Chondrocyte (in vitro differentiated cells): ENCODE results near the gene PLA2G2A. TPM values are rescaled to one million over a fixed set of nuclear protein-coding genes. Genes with fewer than 3 reads are reported as not detected.
"Not testable (repeated sequence)": the region's sequence is repeated elsewhere in the genome, so short reads cannot be mapped to it uniquely, and the experiment has no call there.

ENCODE experiments used
- DNase-seq: peaks from one replicate; pipeline ENCODE4 v3.0.0; 2021; ENCODE audit warnings: mixed read lengths, low spot score
- H3K27ac Mint-ChIP-seq: one replicate; pipeline ENCODE4 v1.8.0; 2021; ENCODE audit warnings: mild to moderate bottlenecking, moderate library complexity, mixed read lengths; ENCODE audit not compliant: unreplicated experiment
- H3K27me3 Mint-ChIP-seq: 2 replicates; pipeline ENCODE4 v1.8.0; 2021; ENCODE audit warnings: low read depth, mixed read lengths
- H3K36me3 Mint-ChIP-seq: 2 replicates; pipeline ENCODE4 v1.8.0; 2021; ENCODE audit warnings: low read depth, mixed read lengths
- H3K4me1 Mint-ChIP-seq: 2 replicates; pipeline ENCODE4 v1.8.0; 2021; ENCODE audit warnings: low read depth, mild to moderate bottlenecking, mixed read lengths
- H3K4me3 Mint-ChIP-seq: one replicate; pipeline ENCODE4 v1.8.0; 2021; ENCODE audit warnings: mild to moderate bottlenecking, moderate library complexity, mixed read lengths; ENCODE audit not compliant: unreplicated experiment
- H3K9me3 Mint-ChIP-seq: 2 replicates; pipeline ENCODE4 v1.8.0; 2021; ENCODE audit warnings: low read depth, mixed read lengths
- total RNA-seq: library from RNA; stranded (reverse); gene quantifications from 3 replicates; pipeline ENCODE4 v1.2.1, GENCODE V29; 2021
- TF ChIP-seq, protein P1 (sequence below): fragments of 200-600 bp; sonication (generic); IDR thresholded peaks from 2 replicates; pipeline ENCODE4 v1.5.0; 2021; ENCODE audit warnings: antibody characterized with exemption, mild to moderate bottlenecking, moderate library complexity

PLA2G2A gene
- total RNA-seq, 1 donor from 2014 or later = not detected

DNA sequence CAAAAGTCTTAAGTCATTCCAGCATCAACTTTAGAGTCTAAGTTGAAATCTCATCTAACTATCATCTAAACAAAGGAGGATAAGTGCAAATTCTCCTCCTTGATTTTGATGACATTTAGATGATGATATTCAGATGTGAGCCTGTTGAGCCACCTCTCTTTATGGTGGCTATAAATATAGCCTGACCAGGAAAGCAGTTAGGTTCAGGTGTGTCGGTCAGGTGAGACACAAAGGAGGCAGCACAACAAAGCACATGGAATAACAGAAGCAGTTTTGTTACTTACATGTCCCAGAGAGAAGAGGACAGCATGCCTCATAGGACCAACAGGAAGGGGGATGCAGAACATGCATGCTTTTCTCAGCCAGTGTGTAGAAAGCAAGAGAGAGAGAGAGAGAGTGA is 30.6 kb upstream of the PLA2G2A start:
- no peaks in the 10 kb centered on the region for H3K4me1 Mint-ChIP-seq
- H3K9me3 Mint-ChIP-seq = peaks cover 21% of the 10 kb centered on the region
- H3K27me3 Mint-ChIP-seq = peaks cover 10% of the 10 kb centered on the region
- TF ChIP-seq, protein P1, sequence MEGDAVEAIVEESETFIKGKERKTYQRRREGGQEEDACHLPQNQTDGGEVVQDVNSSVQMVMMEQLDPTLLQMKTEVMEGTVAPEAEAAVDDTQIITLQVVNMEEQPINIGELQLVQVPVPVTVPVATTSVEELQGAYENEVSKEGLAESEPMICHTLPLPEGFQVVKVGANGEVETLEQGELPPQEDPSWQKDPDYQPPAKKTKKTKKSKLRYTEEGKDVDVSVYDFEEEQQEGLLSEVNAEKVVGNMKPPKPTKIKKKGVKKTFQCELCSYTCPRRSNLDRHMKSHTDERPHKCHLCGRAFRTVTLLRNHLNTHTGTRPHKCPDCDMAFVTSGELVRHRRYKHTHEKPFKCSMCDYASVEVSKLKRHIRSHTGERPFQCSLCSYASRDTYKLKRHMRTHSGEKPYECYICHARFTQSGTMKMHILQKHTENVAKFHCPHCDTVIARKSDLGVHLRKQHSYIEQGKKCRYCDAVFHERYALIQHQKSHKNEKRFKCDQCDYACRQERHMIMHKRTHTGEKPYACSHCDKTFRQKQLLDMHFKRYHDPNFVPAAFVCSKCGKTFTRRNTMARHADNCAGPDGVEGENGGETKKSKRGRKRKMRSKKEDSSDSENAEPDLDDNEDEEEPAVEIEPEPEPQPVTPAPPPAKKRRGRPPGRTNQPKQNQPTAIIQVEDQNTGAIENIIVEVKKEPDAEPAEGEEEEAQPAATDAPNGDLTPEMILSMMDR = no peak
- no peak overlapping the region for H3K4me3 Mint-ChIP-seq
- DNase-seq = no peak
- H3K36me3 Mint-ChIP-seq = no peaks in the 10 kb centered on the region
- no peak overlapping the region for H3K27ac Mint-ChIP-seq

DNA sequence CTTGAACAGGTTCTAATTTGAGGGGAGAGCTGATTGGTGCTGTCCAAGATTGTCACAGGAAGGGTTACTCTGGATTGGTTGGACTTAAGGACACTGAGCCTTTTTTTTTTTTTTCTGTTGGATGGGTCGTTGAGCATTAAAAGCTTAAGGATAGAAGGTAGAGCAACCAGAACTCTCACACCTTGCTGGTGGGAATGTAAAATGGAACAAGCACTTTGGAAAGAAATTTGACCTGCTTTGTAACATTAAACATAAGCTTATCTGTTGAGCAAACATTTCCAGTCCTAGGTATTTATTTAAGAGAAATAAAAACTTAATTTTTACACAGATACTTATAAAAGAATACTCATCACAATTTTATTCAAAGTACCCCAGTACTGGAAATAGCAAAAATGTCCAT is 29.8 kb upstream of the PLA2G2A start:
- DNase-seq = no peak
- peaks cover 17% of the 10 kb centered on the region for H3K27me3 Mint-ChIP-seq
- H3K36me3 Mint-ChIP-seq = no peaks in the 10 kb centered on the region
- no peak overlapping the region for H3K27ac Mint-ChIP-seq
- H3K4me1 Mint-ChIP-seq = no peaks in the 10 kb centered on the region
- TF ChIP-seq, protein P1 = no peak
- no peak overlapping the region for H3K4me3 Mint-ChIP-seq
- peaks cover 17% of the 10 kb centered on the region for H3K9me3 Mint-ChIP-seq

DNA sequence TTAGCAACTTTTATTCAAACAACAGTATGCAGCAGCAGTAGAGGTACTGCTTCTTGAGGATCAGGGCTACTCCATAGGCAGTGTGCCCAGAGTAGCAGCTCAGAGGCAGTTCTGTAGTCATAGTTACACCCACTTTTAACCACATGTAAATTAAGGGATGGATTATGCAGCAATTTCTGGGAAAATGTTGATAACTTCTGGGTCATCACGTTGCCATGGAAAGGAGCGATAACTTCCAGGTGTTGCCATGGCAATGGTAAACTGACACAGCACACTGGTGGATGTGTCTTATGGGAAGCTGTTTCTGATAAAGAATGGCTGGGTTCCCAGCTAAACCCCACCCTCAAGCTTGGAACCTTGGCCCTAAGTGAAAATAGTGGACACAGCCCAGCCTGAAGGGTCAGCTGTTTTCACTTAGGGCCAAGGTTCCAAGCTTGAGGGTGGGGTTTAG is 29.0 kb upstream of the PLA2G2A start:
- Mint-ChIP-seq H3K36me3 (no peaks in the 10 kb centered on the region), H3K4me3 (no peak overlapping the region), H3K4me1 (no peaks in the 10 kb centered on the region), H3K27me3 (peaks cover 21% of the 10 kb centered on the region), H3K27ac (no peak overlapping the region), H3K9me3 (peaks cover 17% of the 10 kb centered on the region)
- no peak for DNase-seq
- TF ChIP-seq, protein P1 = no peak

- H3K4me1 Mint-ChIP-seq, H3K4me3 Mint-ChIP-seq, H3K36me3 Mint-ChIP-seq, H3K27ac Mint-ChIP-seq, DNase-seq, H3K9me3 Mint-ChIP-seq: not testable (repeated sequence)
- H3K27me3 Mint-ChIP-seq = peaks cover 19% of the 10 kb centered on the region
Observed at GRCh38 chr1:19998823-19999222, 19.4 kb upstream of the PLA2G2A start.

GRCh38 chr1:19990689-19991088 is 11.3 kb upstream of the PLA2G2A start:
- TF ChIP-seq, protein P1 = no peak
- no peaks in the 10 kb centered on the region for H3K4me1 Mint-ChIP-seq
- H3K9me3 Mint-ChIP-seq = no peaks in the 10 kb centered on the region
- DNase-seq = no peak
- peaks cover 53% of the 10 kb centered on the region for H3K27me3 Mint-ChIP-seq
- no peaks in the 10 kb centered on the region for H3K36me3 Mint-ChIP-seq
- no peak overlapping the region for H3K27ac Mint-ChIP-seq
- no peak overlapping the region for H3K4me3 Mint-ChIP-seq

DNA sequence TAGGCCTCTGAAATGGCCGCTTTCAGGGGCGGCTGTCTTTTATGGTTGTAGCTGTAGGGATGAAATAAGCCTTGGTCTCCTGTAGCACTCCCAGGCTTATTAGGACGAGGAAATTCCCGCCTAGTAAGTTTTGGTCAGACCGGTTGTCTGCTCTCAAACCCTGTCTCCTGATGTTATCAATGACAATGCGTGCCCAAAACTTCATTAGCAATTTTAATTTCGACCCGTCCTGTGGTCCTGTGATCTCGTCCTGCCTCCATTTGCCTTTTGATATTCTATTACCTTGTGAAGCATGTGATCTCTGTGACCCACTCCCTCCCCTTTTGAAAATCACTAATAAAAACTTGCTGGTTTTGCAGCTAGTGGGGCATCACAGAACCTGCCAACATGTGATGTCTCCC is 10.8 kb upstream of the PLA2G2A start:
- H3K4me3 Mint-ChIP-seq, H3K27ac Mint-ChIP-seq, H3K36me3 Mint-ChIP-seq, DNase-seq, H3K9me3 Mint-ChIP-seq, H3K4me1 Mint-ChIP-seq: not testable (repeated sequence)
- peaks cover 53% of the 10 kb centered on the region for H3K27me3 Mint-ChIP-seq
